ENCODE measurements around the gene SEL1L2.

Gene SEL1L2

DNA sequence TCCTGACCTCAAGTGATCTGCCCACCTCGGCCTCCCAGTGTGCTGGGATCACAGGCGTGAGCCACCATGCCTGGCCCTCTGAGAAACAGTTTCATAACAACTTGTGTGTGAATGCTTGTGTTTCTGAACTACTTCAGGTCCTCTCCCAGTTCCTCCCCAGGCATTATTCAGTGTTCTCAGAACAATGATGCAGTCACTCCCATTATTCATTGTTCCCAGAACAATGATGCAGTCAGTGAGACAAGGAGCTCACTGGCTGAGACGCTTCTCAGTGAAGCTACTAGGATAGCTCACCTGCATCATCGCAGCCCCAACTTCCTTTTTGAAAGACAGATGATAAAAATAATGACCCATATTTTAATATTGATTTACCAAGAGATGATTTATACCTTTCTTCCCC, 134.1 kb downstream of the SEL1L2 start:
- H3K27ac Mint-ChIP-seq (ENCODE audit: low read depth), result no peak overlapping the region
- H3K27me3 Mint-ChIP-seq, result peaks cover 30% of the 10 kb centered on the region
- no peak for ATAC-seq (replicated peaks; ENCODE audit: extremely low read depth, poor library complexity, severe bottlenecking)
- DNase-seq (ENCODE audit: low spot score in 2 of 2), result no peak
- peaks cover 5% of the 10 kb centered on the region for H3K9me3 Mint-ChIP-seq
- no peaks in the 10 kb centered on the region for H3K36me3 Mint-ChIP-seq (ENCODE audit: insufficient read depth)
- H3K4me1 Mint-ChIP-seq, result no peaks in the 10 kb centered on the region
- no peak overlapping the region for H3K4me3 Mint-ChIP-seq

DNA sequence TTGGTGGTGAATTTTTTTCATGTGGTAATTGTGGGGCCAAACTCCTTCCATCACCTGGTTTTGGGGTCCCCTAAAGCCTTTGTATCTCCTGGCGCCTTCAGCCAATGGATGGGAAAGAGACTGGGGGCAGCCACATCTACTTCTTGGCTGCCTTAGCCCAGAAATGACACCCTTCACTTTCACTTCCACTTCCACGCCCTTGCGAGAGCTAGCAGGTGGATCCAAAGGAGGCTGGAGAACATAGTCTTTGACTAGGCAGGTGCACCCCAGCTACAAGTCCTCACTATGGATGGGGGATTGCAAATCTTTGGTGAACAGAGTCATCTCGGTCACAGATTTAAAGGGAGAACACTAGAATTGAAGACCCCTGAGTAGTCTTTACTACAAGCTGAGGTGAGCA, 134.8 kb downstream of the SEL1L2 start:
- ATAC-seq (replicated peaks; ENCODE audit: extremely low read depth, poor library complexity, severe bottlenecking) (no peak), DNase-seq (ENCODE audit: low spot score in 2 of 2) (no peak)
- Mint-ChIP-seq H3K4me1 (no peaks in the 10 kb centered on the region), H3K27ac (ENCODE audit: low read depth) (no peak overlapping the region), H3K9me3 (peaks cover 5% of the 10 kb centered on the region), H3K4me3 (no peak overlapping the region), H3K27me3 (peaks cover 23% of the 10 kb centered on the region), H3K36me3 (ENCODE audit: insufficient read depth) (no peaks in the 10 kb centered on the region)

DNA sequence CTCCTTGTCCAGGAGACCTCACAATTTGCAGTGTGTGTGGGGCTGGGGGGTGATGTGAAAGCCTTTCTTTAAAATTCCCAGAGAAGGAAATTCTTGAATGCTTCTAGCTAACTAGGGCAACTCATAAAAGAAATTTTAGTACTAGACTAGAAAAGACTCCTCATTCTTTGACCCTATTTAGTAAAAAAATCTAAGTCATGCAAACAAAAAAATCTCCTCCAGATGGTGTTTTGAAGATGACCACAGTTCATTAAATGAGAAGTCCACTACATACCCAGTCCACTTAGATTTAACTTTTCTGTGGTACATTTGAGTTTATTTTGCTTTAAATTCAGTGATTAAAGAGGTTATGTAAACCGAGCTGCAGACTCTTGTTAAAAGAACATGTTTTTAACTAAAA, 138.1 kb downstream of the SEL1L2 start:
- DNase-seq (ENCODE audit: low spot score in 2 of 2), result no peak
- H3K4me3 Mint-ChIP-seq, result no peak overlapping the region
- no peak for ATAC-seq (replicated peaks; ENCODE audit: extremely low read depth, poor library complexity, severe bottlenecking)
- H3K36me3 Mint-ChIP-seq (ENCODE audit: insufficient read depth), result no peaks in the 10 kb centered on the region
- H3K27ac Mint-ChIP-seq (ENCODE audit: low read depth), result no peak overlapping the region
- H3K9me3 Mint-ChIP-seq, result no peaks in the 10 kb centered on the region
- H3K27me3 Mint-ChIP-seq, result peaks cover 18% of the 10 kb centered on the region
- no peaks in the 10 kb centered on the region for H3K4me1 Mint-ChIP-seq

DNA sequence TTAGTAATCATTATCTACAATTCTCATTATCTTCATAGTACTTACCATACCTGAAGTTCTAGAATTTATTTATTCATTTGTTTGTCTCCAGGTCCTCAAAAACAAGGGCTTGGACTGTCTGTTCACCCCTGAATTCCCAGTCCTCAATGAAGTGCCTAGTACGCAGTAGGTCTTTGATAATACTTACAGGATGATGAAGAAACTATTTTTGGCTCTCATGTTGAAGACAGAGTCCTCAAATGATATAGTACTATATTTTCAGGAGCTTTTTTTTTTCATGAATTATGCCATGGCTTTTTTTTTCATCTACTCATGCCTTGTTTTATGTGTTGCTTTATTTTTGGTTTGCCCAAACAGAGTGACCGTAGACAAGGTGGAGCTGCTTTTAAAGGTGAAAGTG, 139.1 kb downstream of the SEL1L2 start:
- Mint-ChIP-seq H3K27me3 (peaks cover 23% of the 10 kb centered on the region), H3K4me3 (no peak overlapping the region), H3K36me3 (ENCODE audit: insufficient read depth) (no peaks in the 10 kb centered on the region), H3K4me1 (no peaks in the 10 kb centered on the region), H3K9me3 (no peaks in the 10 kb centered on the region), H3K27ac (ENCODE audit: low read depth) (no peak overlapping the region)
- DNase-seq (ENCODE audit: low spot score in 2 of 2), result no peak
- ATAC-seq (replicated peaks; ENCODE audit: extremely low read depth, poor library complexity, severe bottlenecking), result no peak

DNA sequence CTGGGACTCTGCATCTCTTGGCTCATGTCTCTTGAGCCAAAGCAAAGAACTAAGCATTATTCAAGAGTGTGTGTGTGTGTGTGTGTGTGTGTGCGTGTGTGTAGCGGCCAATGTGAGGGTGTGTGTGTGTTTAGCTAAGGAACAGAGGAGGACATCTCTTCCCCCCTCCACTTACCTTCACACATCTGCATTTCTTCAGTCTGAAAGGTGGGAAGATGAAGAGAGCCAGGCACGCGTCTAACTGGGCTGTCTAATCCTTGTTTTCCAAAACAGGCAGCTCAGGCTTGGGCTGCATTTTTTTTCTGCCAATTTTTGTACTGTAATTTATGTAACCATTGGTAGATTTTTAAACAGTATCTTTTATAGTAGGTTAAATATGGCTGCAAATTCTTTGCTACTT, 146.1 kb downstream of the SEL1L2 start:
- DNase-seq (ENCODE audit: low spot score in 2 of 2), result no peak
- ATAC-seq (replicated peaks; ENCODE audit: extremely low read depth, poor library complexity, severe bottlenecking), result no peak
- Mint-ChIP-seq H3K27ac (ENCODE audit: low read depth) (no peak overlapping the region), H3K4me3 (no peak overlapping the region), H3K4me1 (no peaks in the 10 kb centered on the region), H3K36me3 (ENCODE audit: insufficient read depth) (no peaks in the 10 kb centered on the region), H3K9me3 (no peaks in the 10 kb centered on the region), H3K27me3 (peaks cover 43% of the 10 kb centered on the region)

DNA sequence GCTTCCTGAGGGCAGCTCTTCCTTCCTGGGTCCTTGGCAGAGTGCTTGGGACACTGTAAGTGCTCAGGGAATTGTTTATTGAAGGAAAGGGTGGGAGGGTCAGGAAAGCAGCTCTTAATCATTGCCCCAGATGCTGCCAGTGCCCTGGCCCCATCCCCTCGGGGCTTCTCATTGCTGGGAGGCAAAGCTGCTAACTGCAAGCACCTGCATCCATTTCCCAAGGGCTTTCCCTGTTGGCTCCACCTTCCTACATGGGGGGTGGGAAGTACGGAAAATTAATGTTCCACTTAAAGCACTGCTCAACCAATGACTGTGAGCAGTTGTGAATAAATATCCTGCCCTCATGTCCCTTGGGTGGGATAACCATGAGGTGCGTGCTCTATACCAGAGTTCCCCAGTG, 149.2 kb downstream of the SEL1L2 start:
- H3K9me3 Mint-ChIP-seq, result no peaks in the 10 kb centered on the region
- ATAC-seq (replicated peaks; ENCODE audit: extremely low read depth, poor library complexity, severe bottlenecking) (no peak), DNase-seq (ENCODE audit: low spot score in 2 of 2) (no peak)
- no peaks in the 10 kb centered on the region for H3K36me3 Mint-ChIP-seq (ENCODE audit: insufficient read depth)
- H3K4me1 Mint-ChIP-seq, result no peaks in the 10 kb centered on the region
- no peak overlapping the region for H3K27ac Mint-ChIP-seq (ENCODE audit: low read depth)
- peaks cover 46% of the 10 kb centered on the region for H3K27me3 Mint-ChIP-seq
- H3K4me3 Mint-ChIP-seq, result no peak overlapping the region

DNA sequence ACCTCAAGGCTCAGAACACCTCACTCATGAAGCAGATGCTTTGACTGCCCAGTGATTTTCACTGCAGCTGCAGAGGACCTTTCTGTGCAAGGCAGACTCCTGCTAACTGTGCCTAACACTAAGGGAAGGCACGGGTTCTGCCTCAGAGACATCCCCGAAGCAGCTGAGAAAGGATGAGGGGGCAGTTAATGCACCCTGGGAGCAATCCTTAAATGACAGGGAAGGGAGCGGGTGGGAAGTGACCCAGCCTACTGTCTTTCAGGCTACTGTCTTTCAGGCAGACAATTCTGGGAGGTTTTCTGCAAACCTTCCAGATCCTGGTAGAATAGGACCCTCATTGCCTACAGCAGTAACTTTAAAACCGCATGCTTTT, 150.3 kb downstream of the SEL1L2 start:
- Mint-ChIP-seq H3K27ac (ENCODE audit: low read depth) (no peak overlapping the region), H3K27me3 (peaks cover 57% of the 10 kb centered on the region), H3K4me1 (no peaks in the 10 kb centered on the region), H3K4me3 (no peak overlapping the region), H3K36me3 (ENCODE audit: insufficient read depth) (no peaks in the 10 kb centered on the region), H3K9me3 (no peaks in the 10 kb centered on the region)
- ATAC-seq (replicated peaks; ENCODE audit: extremely low read depth, poor library complexity, severe bottlenecking) (no peak), DNase-seq (ENCODE audit: low spot score in 2 of 2) (no peak)

DNA sequence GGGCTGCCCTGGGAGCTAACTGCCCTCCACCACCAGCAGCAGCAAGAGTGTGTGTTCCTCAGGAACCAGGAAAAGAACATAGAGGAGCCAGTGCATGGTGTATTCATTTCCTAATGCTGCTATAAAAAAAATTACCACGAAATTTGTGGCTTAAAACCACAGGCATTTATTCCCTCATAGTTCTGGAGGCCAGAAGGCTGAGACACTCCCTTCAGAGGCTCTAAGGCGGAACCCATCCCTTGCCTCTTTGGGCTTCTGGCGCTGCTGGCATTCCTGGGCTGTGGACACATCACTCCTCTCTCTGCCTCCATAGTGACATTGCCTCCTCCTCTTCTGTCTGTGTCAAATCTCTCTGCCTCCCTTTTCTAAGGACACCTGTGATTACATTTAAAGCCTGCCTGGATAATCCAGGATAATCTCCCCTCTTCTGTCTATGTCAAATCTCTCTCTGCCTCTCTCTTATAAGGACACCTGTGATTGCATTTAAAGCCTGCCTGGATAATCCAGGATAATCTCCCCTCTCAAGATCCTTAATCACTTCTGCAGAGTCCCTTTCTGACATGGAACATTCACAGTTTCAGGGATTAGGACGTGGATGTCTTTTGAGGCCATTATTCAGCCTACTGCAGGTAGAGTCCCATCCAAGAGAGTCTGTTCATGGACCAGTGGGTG, 150.9 kb downstream of the SEL1L2 start:
- no peaks in the 10 kb centered on the region for H3K9me3 Mint-ChIP-seq
- no peak overlapping the region for H3K4me3 Mint-ChIP-seq
- no peak overlapping the region for H3K27ac Mint-ChIP-seq (ENCODE audit: low read depth)

DNA sequence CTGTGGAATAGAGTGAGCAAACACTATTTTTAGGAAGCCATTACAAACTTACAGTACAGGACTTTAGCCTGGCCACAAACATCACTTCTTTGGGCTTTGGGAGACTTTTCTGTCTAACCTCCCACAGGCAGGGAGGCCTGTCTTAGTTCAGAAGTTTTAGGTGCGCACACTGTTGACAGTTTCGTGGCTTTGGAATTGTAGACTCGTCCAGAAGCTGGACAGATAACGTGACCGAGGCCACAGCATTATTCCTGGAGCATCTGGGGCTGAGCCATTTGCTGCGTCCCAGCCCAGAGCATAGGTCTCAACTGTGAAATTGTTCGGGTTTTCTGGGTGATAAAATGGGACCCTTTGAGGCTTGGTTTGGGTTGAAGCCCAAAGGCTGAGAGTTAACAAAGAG, 151.8 kb downstream of the SEL1L2 start:
- no peaks in the 10 kb centered on the region for H3K4me1 Mint-ChIP-seq
- no peak overlapping the region for H3K27ac Mint-ChIP-seq (ENCODE audit: low read depth)
- no peak overlapping the region for H3K4me3 Mint-ChIP-seq
- no peak for DNase-seq (ENCODE audit: low spot score in 2 of 2)
- no peaks in the 10 kb centered on the region for H3K9me3 Mint-ChIP-seq
- no peaks in the 10 kb centered on the region for H3K36me3 Mint-ChIP-seq (ENCODE audit: insufficient read depth)
- H3K27me3 Mint-ChIP-seq, result peaks cover 49% of the 10 kb centered on the region
- ATAC-seq (replicated peaks; ENCODE audit: extremely low read depth, poor library complexity, severe bottlenecking), result no peak

More for the DNA sequence above, 150.9 kb downstream of the SEL1L2 start:
- Mint-ChIP-seq H3K36me3 (ENCODE audit: insufficient read depth) (no peaks in the 10 kb centered on the region), H3K27me3 (peaks cover 57% of the 10 kb centered on the region), H3K4me1 (no peaks in the 10 kb centered on the region)
- no peak for ATAC-seq (replicated peaks; ENCODE audit: extremely low read depth, poor library complexity, severe bottlenecking)
- no peak for DNase-seq (ENCODE audit: low spot score in 2 of 2)

DNA sequence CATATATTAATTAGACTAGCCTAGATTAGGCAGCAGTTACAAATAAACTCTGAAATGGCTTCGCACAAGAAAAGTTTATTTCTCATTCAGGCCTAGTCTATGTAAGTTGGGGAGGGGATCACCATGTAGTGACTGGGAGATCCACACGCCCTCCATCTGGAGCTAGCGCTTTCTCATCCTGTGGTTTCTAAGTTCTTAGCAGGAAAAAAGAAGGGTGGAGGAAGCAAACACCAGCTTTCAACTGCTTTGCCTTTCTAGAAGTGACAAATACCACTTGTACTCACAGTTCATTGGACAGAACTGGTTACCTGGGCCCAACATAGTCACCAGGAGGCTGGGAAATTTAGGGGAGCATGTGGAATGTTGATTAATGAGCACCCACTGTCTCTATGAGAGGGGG, 158.9 kb downstream of the SEL1L2 start:
- Mint-ChIP-seq H3K4me3 (no peak overlapping the region), H3K9me3 (no peaks in the 10 kb centered on the region), H3K27me3 (peaks cover 43% of the 10 kb centered on the region), H3K36me3 (ENCODE audit: insufficient read depth) (no peaks in the 10 kb centered on the region), H3K27ac (ENCODE audit: low read depth) (no peak overlapping the region), H3K4me1 (no peaks in the 10 kb centered on the region)
- ATAC-seq (replicated peaks; ENCODE audit: extremely low read depth, poor library complexity, severe bottlenecking) (no peak), DNase-seq (ENCODE audit: low spot score in 2 of 2) (no peak)

DNA sequence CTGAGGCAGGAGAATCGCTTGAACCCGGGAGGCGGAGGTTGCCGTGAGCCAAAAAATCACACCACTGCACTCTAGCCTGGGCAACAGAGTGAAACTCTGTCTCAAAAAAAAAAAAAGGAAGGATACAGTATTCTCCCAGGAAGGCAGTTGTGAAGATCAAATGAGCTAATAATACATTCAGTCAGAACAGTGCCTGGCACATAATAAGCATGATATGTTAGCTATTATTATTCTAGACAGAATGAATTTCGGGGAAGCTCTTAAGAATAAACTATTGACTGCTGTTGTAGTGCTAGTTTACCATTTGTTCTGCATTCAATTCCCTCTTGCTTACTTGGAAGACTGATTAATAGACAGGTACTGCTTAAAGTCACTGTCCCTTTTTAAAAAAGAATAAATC, 164.9 kb downstream of the SEL1L2 start:
- no peaks in the 10 kb centered on the region for H3K9me3 Mint-ChIP-seq
- ATAC-seq (replicated peaks; ENCODE audit: extremely low read depth, poor library complexity, severe bottlenecking) (no peak), DNase-seq (ENCODE audit: low spot score in 2 of 2) (no peak)
- H3K4me3 Mint-ChIP-seq, result no peak overlapping the region
- H3K27me3 Mint-ChIP-seq, result peaks cover 21% of the 10 kb centered on the region
- no peak overlapping the region for H3K27ac Mint-ChIP-seq (ENCODE audit: low read depth)
- peaks cover 2% of the 10 kb centered on the region for H3K36me3 Mint-ChIP-seq (ENCODE audit: insufficient read depth)
- H3K4me1 Mint-ChIP-seq, result no peaks in the 10 kb centered on the region

DNA sequence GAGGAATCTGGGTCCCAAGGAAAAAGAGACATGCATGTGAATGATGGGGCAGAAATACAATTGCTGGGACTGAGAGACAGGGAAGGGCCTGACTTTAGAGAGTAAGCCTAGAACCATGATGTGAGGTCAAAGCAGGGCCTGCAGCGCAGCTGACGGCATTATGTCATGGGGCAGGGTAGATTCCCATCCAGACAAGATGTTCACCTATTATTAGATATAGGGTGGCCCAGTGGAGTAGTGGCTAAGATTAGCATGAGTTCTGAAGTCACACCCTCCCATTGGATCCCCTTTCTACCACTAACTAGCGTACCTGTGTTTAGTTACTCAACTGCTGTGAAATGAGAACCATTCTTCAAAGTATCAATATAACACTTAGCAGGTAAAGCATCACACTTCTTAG, 166.0 kb downstream of the SEL1L2 start:
- Mint-ChIP-seq H3K36me3 (ENCODE audit: insufficient read depth) (peaks cover 2% of the 10 kb centered on the region), H3K9me3 (no peaks in the 10 kb centered on the region), H3K27ac (ENCODE audit: low read depth) (no peak overlapping the region), H3K4me1 (no peaks in the 10 kb centered on the region), H3K4me3 (no peak overlapping the region), H3K27me3 (peaks cover 21% of the 10 kb centered on the region)
- no peak for DNase-seq (ENCODE audit: low spot score in 2 of 2)
- no peak for ATAC-seq (replicated peaks; ENCODE audit: extremely low read depth, poor library complexity, severe bottlenecking)

DNA sequence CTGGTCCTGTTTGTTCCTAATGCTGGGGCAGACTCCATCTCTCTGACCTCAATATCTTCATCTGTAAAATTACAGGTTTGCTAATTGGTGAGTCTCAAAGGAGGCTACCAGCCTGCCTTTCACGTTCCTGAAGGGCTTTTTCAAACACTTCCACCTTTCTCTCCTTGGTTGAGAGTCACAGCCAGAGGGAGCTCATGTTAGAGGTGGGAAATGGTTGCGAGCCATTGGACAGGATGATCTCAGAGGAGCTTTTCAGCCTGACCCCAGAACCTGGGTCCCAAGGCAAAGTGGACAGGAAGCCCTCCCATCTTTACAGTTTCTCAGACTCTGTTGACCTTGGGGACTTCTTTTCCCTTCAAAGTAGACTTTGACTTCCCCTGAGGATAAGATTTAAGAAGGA, 168.0 kb downstream of the SEL1L2 start:
- Mint-ChIP-seq H3K36me3 (ENCODE audit: insufficient read depth) (peaks cover 10% of the 10 kb centered on the region), H3K27ac (ENCODE audit: low read depth) (no peak overlapping the region), H3K4me3 (no peak overlapping the region), H3K9me3 (no peaks in the 10 kb centered on the region), H3K27me3 (peaks cover 14% of the 10 kb centered on the region), H3K4me1 (no peaks in the 10 kb centered on the region)
- DNase-seq (ENCODE audit: low spot score in 2 of 2), result no peak
- ATAC-seq (replicated peaks; ENCODE audit: extremely low read depth, poor library complexity, severe bottlenecking), result no peak

DNA sequence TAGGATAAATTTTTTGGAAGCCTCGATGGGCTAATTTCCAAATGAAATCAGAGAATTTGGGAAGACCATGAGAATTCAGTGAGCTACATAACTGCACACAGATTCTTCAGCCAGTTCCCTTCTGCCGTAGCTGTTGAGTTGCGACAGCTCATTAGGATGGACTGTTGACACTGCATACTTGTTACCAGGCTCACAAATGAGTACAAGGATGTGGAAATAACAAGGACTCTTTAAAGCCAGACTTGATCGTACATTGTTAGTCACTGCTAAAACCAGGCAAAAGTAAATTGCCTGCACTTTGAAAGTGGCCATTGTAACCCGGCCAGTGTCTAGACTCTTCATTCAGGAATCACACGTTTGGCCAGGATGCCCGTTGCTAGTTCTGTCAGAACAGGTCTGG, 168.5 kb downstream of the SEL1L2 start:
- ATAC-seq (replicated peaks; ENCODE audit: extremely low read depth, poor library complexity, severe bottlenecking) (no peak), DNase-seq (ENCODE audit: low spot score in 2 of 2) (no peak)
- H3K4me3 Mint-ChIP-seq, result no peak overlapping the region
- H3K36me3 Mint-ChIP-seq (ENCODE audit: insufficient read depth), result peaks cover 12% of the 10 kb centered on the region
- peaks cover 8% of the 10 kb centered on the region for H3K27me3 Mint-ChIP-seq
- H3K27ac Mint-ChIP-seq (ENCODE audit: low read depth), result no peak overlapping the region
- H3K4me1 Mint-ChIP-seq, result no peaks in the 10 kb centered on the region
- H3K9me3 Mint-ChIP-seq, result no peaks in the 10 kb centered on the region

Measured in central memory CD8-positive, alpha-beta T cell (primary cell).